HG02798 (cell line): ENCODE measurements around the gene PTK6.
"Not testable (repeated sequence)": the region's sequence is repeated elsewhere in the genome, so short reads cannot be mapped to it uniquely, and the experiment has no call there.

Experiments
- ATAC-seq: cut with Tn5 transposase; IDR thresholded peaks from one replicate; pipeline ENCODE4 v1.9.1; 2021; ENCODE audit warnings: mild to moderate bottlenecking; ENCODE audit not compliant: unreplicated experiment, poor library complexity

Gene PTK6

DNA sequence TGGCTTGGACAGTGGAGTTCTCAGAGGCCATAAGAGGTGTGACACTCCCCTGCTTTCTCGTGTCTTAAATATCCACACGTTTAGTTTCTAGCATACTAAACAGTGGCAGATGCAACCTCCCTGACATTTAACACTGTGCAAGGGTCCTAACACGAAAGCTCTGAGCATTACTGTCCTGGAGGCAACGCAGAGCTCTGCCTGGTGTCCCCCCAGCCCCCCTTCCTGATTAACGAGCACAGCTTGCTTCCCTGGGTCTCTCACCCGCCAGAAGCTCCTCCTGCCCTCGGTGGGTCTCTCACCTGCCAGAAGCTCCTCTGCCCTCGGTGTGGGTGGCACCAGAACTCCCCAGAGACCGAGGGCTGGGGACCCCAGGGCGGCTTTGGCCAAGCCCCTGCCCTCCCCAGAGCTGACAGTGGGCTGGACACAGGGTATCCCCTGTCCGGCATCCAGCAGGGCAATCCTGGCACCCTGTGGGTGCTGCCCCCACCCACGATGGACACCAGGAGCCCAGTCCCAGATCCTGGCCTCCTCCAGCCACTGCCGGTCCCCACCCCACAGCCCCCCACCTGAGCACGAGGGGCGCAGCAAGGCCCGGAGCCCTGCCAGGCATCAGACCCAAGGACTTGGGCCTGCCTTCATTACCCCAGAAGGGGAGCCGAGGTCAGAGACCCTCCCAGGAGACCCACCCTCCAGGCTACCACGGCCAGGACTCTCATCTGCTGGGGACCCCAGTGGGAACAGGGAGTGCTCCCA is 52.3 kb downstream of the PTK6 start:
- ATAC-seq: no peak

DNA sequence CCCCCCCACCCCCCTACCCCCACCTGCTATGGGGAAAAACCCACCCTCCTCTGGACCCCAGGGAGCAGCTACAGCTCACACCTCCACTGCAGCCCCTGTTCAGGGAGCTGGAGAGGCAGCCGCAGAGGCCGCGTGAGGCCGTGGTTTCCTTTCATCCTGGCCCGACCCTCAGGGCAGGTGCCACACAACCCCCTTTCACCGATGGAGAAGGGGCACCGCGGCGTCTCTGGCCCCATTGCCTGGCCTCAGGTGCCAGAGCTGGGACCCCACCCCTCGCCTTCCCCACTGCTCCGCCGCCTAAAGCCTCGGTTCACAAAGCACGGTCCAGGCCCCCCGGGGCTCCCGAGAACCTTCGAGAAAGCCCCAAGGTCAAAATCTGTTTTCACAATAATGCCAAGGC is 52.9 kb downstream of the PTK6 start:
- ATAC-seq: no peak

DNA sequence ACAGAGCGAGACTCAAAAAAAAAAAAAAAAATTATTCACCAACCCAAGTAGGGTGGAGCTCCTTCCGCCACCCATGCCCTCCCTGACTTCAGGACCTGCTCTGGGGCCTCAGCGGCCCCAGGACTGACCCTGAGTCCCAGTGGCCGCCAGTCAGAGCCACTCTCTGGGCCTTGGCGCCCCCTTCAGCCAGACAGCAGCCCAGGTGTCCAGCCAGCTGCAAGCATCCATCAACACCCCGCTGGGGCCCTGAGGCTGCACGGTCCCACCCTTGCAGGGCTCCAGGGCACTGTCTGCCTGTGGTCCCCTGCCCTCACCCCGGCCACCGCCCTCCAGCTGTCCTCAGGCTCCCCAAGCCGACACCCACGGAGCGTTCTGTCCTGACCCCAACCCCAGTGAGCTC is 53.3 kb downstream of the PTK6 start:
- ATAC-seq: no peak

DNA sequence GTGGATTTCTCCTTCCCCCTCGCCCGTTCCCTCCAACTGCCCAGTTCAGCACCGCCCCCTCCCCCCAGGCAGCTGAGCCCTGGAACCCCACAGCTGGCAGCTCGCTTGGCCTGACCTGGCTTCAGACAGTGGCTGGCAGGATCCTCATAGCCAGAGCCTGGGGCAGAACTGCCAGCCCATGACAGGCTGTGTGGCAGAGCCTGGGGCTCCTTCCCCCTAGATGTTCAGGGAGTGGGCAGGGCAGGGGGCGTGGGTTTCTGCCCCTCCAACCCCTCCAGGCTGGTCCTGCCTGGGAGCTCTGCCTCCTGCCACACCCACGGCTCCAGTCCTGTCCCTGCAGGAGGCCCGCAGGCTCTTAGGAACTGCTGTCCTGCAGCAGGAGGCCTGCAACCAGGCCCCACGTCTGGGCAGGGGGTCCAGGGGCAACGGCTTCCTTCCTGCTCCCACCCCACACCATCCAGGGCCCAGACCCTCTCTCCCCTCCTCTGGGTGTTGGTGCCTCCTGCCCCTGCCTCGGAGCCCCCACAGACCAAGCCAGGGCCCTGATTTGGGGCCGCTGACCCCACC is 55.1 kb downstream of the PTK6 start:
- no peak for ATAC-seq

DNA sequence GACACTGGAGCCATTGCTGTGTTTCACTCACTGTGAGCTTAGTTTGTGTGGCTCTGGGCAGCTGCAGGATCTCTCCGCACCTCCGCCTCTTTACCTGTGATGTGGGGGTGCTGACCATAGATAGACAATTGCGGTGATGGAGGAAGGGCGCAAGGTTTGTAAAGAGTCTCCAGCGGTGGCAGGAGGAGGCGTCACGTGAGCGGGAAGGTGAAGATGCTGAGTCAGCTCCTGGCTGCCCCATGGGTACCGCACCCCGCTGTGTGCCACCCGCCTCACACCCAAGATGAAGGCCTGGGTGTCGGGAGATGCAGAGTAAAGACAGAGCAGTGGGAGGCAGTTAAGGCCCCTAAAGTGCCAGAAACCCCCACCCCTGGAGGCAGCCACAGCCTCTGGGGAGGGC is 55.7 kb downstream of the PTK6 start:
- no peak for ATAC-seq

DNA sequence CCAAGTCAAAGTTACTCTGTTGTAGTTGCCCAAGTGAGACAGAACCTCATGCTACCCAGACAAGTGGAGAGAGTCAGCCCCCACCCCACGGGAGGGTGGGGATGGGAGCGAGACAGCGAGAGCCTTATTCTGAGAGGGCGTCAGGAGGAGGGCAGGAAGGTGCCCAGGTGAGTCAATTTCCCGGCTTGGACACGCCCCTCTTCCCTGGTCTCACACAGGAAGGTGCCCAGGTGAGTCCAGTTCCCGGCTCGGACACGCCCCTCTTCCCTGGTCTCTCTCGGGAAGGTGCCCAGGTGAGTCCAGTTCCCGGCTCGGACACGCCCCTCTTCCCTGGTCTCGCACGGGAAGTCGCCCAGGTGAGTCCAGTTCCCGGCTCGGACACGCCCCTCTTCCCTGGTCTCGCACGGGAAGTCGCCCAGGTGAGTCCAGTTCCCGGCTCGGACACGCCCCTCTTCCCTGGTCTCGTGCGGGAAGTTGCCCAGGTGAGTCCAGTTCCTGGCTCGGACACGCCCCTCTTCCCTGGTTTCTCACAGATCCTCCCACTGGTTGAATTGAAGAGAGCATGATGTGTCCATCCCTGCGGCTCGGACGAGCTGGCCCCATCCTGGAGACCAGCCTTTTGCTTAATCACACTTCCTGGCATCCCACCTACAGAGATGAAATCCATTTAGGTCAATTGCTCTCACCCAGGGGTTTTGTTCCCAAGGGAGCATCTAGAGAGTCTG is 57.3 kb downstream of the PTK6 start:
- ATAC-seq: not testable (repeated sequence)

- ATAC-seq: no peak
These were observed 58.6 kb downstream of the PTK6 start for GRCh38 chr20:63478346-63479302.
